DOHH2 (cell line): Measurements from ENCODE around the gene ZNF609.

ENCODE experiments used
- H3F3A ChIP-seq: fragments of 200-600 bp; sonication (generic), shearing (Covaris generic); 2 replicates; pipeline ENCODE4 v1.6.0; 2016; ENCODE audit warnings: antibody characterized with exemption, mild to moderate bottlenecking; ENCODE audit not compliant: control insufficient read depth, insufficient read depth
- H3K27ac ChIP-seq: fragments of 200-600 bp; sonication (generic); 2 replicates; pipeline ENCODE4 v1.5.1; 2014; ENCODE audit warnings: low read depth, mild to moderate bottlenecking, low read length, moderate library complexity
- H3K27me3 ChIP-seq: fragments of 200-600 bp; sonication (generic); 2 replicates; pipeline ENCODE4 v1.6.1; 2014; ENCODE audit warnings: mild to moderate bottlenecking, low read length, mixed read lengths; ENCODE audit not compliant: control insufficient read depth
- H3K36me3 ChIP-seq: fragments of 200-600 bp; sonication (generic); 2 replicates; pipeline ENCODE4 v1.6.1; 2014; ENCODE audit warnings: mild to moderate bottlenecking, low read length, moderate library complexity, mixed read lengths; ENCODE audit not compliant: control insufficient read depth
- H3K4me1 ChIP-seq: fragments of 200-600 bp; sonication (generic); 2 replicates; pipeline ENCODE4 v1.6.1; 2014; ENCODE audit warnings: mild to moderate bottlenecking, low read length, mixed read lengths; ENCODE audit not compliant: control insufficient read depth
- H3K4me2 ChIP-seq: fragments of 200-600 bp; sonication (generic); 2 replicates; pipeline ENCODE4 v1.6.0; 2014; ENCODE audit warnings: mild to moderate bottlenecking, low read length, moderate library complexity
- H3K4me3 ChIP-seq: fragments of 200-600 bp; sonication (generic); 2 replicates; pipeline ENCODE4 v1.5.1; 2014; ENCODE audit warnings: mild to moderate bottlenecking, low read length, mixed read lengths
- H3K79me2 ChIP-seq: fragments of 200-600 bp; sonication (generic); 2 replicates; pipeline ENCODE4 v1.6.1; 2014; ENCODE audit warnings: mild to moderate bottlenecking, low read length, mixed read lengths; ENCODE audit not compliant: control insufficient read depth
- H3K9me2 ChIP-seq: fragments of 200-600 bp; sonication (generic); replicated peaks from 2 replicates; pipeline ENCODE4 v1.6.1; 2014; ENCODE audit warnings: mild to moderate bottlenecking, low read length, mixed read lengths; ENCODE audit not compliant: control insufficient read depth
- H3K9me3 ChIP-seq: fragments of 200-600 bp; sonication (generic); 2 replicates; pipeline ENCODE4 v1.6.1; 2014; ENCODE audit warnings: antibody characterized with exemption, low read length, mixed read lengths; ENCODE audit not compliant: control insufficient read depth, insufficient read depth
- H4K20me1 ChIP-seq: fragments of 200-600 bp; sonication (generic); 2 replicates; pipeline ENCODE4 v1.6.0; 2014; ENCODE audit warnings: low read depth, mild to moderate bottlenecking, antibody characterized with exemption, low read length, moderate library complexity; ENCODE audit not compliant: control insufficient read depth, insufficient read depth
- EZH2phosphoT487 ChIP-seq: fragments of 200-600 bp; sonication (generic); IDR thresholded peaks from 2 replicates; pipeline ENCODE4 v1.6.1; 2017; ENCODE audit warnings: borderline replicate concordance, mild to moderate bottlenecking, antibody characterized with exemption, low read length, moderate library complexity, mixed read lengths
- TF ChIP-seq, protein P1 (sequence below): fragments of 200-600 bp; sonication (generic); IDR thresholded peaks from one replicate; pipeline ENCODE4 v1.5.1; 2014; ENCODE audit warnings: antibody characterized with exemption, mild to moderate bottlenecking, low read depth, low read length; ENCODE audit not compliant: poor library complexity, severe bottlenecking

The ZNF609 gene

DNA sequence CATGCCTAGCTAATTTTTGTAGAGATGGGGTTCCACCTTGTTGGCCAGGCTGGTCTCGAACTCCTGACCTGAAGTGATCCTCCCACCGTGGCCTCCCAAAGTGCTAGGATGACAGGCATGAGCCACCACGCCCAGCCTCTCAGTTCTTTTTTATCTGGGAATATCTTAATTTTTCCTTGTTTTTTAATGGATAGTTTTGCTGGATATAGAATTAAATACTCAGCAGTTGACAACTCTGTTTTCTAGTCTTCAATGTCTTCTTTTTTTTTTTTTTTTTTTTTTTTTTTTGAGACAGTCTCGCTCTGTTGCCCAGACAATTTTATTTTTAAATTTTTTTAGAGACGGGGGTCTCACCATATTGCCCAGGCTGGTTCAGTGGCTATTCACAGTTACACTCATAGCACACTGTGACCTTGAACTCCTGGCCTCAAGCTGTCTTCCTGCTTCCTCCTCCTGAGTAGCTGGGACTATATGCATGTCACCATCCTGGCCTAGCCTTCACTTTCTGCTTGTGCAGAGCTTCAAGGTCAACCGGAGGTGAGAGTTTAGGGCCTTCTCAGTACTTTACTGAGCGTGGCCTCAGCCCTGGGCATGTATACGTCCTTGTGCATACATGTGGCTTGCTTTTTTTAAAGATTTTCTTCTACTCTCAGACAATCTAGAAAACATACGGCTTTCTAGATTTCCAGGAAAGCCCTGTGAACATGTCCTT is 120.5 kb downstream of the ZNF609 start:
- Histone ChIP-seq H3K4me1 (no peaks in the 10 kb centered on the region), H3K4me3 (no peak overlapping the region), H3K27ac (no peak overlapping the region), H3K9me2 (no peaks in the 10 kb centered on the region), H3F3A (no peaks in the 10 kb centered on the region), H4K20me1 (no peaks in the 10 kb centered on the region), H3K4me2 (no peak overlapping the region), H3K27me3 (no peaks in the 10 kb centered on the region), H3K9me3 (peaks cover 15% of the 10 kb centered on the region; the same call in 1 of the 2 replicates), H3K79me2 (peaks cover 36% of the 10 kb centered on the region), H3K36me3 (0 out of 2 replicates have a peak, but pooled peaks cover 3% of the 10 kb centered on the region)
- no peak for TF ChIP-seq EZH2phosphoT487
- TF ChIP-seq, protein P1, sequence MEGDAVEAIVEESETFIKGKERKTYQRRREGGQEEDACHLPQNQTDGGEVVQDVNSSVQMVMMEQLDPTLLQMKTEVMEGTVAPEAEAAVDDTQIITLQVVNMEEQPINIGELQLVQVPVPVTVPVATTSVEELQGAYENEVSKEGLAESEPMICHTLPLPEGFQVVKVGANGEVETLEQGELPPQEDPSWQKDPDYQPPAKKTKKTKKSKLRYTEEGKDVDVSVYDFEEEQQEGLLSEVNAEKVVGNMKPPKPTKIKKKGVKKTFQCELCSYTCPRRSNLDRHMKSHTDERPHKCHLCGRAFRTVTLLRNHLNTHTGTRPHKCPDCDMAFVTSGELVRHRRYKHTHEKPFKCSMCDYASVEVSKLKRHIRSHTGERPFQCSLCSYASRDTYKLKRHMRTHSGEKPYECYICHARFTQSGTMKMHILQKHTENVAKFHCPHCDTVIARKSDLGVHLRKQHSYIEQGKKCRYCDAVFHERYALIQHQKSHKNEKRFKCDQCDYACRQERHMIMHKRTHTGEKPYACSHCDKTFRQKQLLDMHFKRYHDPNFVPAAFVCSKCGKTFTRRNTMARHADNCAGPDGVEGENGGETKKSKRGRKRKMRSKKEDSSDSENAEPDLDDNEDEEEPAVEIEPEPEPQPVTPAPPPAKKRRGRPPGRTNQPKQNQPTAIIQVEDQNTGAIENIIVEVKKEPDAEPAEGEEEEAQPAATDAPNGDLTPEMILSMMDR: no peak

DNA sequence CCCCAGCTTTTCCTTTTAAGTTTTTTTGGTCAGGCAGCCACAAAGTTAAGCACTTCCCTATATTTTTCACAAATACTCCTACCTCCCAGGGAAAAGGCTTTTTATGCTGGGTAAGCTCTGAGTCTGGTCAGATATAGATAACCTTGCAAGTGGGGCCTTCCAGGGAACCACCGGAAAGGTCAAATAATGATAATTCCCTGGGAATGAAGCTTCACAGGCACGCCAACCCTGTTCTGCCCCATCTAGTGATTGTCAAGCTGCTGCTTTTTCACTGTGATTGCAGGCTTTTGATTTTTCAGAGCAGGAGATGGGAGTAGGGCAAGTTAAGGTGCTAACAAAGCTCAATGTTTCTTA is 121.0 kb downstream of the ZNF609 start:
- Histone ChIP-seq H3K27ac (no peak overlapping the region), H4K20me1 (no peaks in the 10 kb centered on the region), H3K9me3 (peaks cover 15% of the 10 kb centered on the region; the same call in 1 of the 2 replicates), H3K4me1 (no peaks in the 10 kb centered on the region), H3K4me3 (no peak overlapping the region), H3F3A (no peaks in the 10 kb centered on the region), H3K4me2 (no peak overlapping the region), H3K27me3 (no peaks in the 10 kb centered on the region), H3K79me2 (peaks cover 37% of the 10 kb centered on the region), H3K9me2 (no peaks in the 10 kb centered on the region), H3K36me3 (0 out of 2 replicates have a peak, but pooled peaks cover 3% of the 10 kb centered on the region)
- TF ChIP-seq, protein P1: no peak
- no peak for TF ChIP-seq EZH2phosphoT487

DNA sequence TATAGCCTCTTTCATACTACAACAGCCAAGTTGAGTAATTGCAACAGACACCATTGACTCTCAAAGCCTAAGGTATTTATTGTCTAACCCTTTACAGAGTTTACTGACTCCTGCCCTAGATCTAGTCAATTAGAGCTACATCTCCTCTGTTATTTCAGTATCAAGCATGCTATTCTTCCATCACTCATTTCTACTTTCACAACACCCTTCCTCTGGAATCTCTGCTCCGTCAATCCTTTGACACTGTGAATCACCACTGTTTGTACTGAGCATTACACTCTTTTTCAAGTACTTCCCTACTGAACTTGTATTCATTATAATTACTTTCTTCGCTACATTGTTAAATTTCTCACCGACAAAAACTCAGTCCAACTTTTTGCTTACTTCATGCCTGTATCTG is 121.8 kb downstream of the ZNF609 start:
- 0 out of 2 replicates have a peak, but pooled peaks cover 3% of the 10 kb centered on the region for H3K36me3 ChIP-seq
- H3K4me3 ChIP-seq: no peak overlapping the region
- peaks cover 44% of the 10 kb centered on the region for H3K79me2 ChIP-seq
- no peaks in the 10 kb centered on the region for H3K27me3 ChIP-seq
- no peaks in the 10 kb centered on the region for H3K9me2 ChIP-seq
- H3K4me2 ChIP-seq: no peak overlapping the region
- H3K9me3 ChIP-seq: peaks cover 15% of the 10 kb centered on the region; the same call in 1 of the 2 replicates
- H3F3A ChIP-seq: no peaks in the 10 kb centered on the region
- no peaks in the 10 kb centered on the region for H3K4me1 ChIP-seq
- TF ChIP-seq EZH2phosphoT487: no peak
- TF ChIP-seq, protein P1: no peak
- no peaks in the 10 kb centered on the region for H4K20me1 ChIP-seq
- no peak overlapping the region for H3K27ac ChIP-seq
